ENCODE measurements around the gene TNFAIP8.

The TNFAIP8 gene

DNA sequence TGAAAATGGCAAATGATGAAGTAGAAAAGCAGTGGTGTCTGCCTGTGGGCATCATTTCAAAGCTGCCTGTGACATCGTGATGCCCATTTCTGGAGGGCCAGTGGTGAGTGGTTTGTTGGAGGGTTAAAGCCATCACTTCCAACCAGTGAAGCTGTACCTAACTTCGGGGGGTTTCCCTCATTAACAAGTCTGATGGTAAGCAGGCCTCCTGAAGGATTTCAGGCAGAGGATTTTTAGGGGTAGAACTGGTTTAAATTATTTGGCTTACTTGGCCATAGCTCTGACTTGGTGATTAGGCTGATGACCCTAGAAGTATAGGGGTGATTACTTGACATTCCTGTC, 10.7 kb downstream of the TNFAIP8 start:
- H4K20me1 ChIP-seq, result peaks cover 0 to 100% (median 9%) of the 10 kb centered on the region in 11 experiments; a peak in 11 of 22 replicates
- peak overlapping the region in 9 of 11 experiments; percentile 13 to 66 (median 33); a peak in 14 of 22 replicates for H3K27ac ChIP-seq
- H3K4me3 ChIP-seq, result no peak overlapping the region
- peaks cover 26 to 100% (median 34%) of the 10 kb centered on the region in 10 experiments for H3K4me1 ChIP-seq
- peak overlapping the region; percentile 45 to 91 (median 59); a peak in 21 of 22 replicates for H3K4me2 ChIP-seq
- H3K27me3 ChIP-seq, result no peaks in the 10 kb centered on the region
- H3K36me3 ChIP-seq, result peaks cover 22 to 72% (median 45%) of the 10 kb centered on the region in 11 experiments; a peak in 21 of 22 replicates
- peak overlapping the region in 1 of 11 experiments; percentile 5; a peak in 2 of 22 replicates for H3K9ac ChIP-seq
- peaks cover 0 to 40% (median 22%) of the 10 kb centered on the region in 11 experiments; a peak in 14 of 22 replicates for H3K9me3 ChIP-seq (replicated peaks in 1 of 11)
- TF ChIP-seq Cebpa-rat (IDR thresholded peaks at IDR 0.05), result no peak

- Histone ChIP-seq H3K4me3 (no peak overlapping the region), H3K9me3 (replicated peaks in 1 of 11) (peaks cover 0 to 46% (median 28%) of the 10 kb centered on the region in 11 experiments; a peak in 14 of 22 replicates), H3K4me2 (peak overlapping the region; percentile 45 to 91 (median 59)), H3K4me1 (peaks cover 26 to 92% (median 34%) of the 10 kb centered on the region in 10 experiments), H3K27me3 (no peaks in the 10 kb centered on the region), H3K36me3 (peaks cover 25 to 72% (median 46%) of the 10 kb centered on the region in 11 experiments; a peak in 21 of 22 replicates), H3K27ac (peak overlapping the region in 8 of 11 experiments; percentile 3 to 66 (median 36); a peak in 12 of 22 replicates), H4K20me1 (peaks cover 0 to 100% (median 8%) of the 10 kb centered on the region in 11 experiments; a peak in 10 of 22 replicates), H3K9ac (peak overlapping the region in 3 of 11 experiments; percentile 13 to 45 (median 15); a peak in 4 of 22 replicates)
- TF ChIP-seq Cebpa-rat (IDR thresholded peaks at IDR 0.05), result no peak
Observed at GRCh38 chr5:119367502-119368237, 11.9 kb downstream of the TNFAIP8 start.

- Histone ChIP-seq H3K27ac (peak overlapping the region in 8 of 11 experiments; percentile 3 to 66 (median 33); a peak in 13 of 22 replicates), H3K9me3 (replicated peaks in 1 of 11) (peaks cover 0 to 40% (median 23%) of the 10 kb centered on the region in 11 experiments; a peak in 14 of 22 replicates), H3K9ac (peak overlapping the region in 3 of 11 experiments; percentile 13 to 45 (median 15); a peak in 4 of 22 replicates), H3K27me3 (no peaks in the 10 kb centered on the region), H3K4me2 (peak overlapping the region; percentile 45 to 91 (median 59)), H3K36me3 (peaks cover 25 to 72% (median 40%) of the 10 kb centered on the region in 11 experiments; a peak in 21 of 22 replicates), H3K4me1 (peaks cover 26 to 86% (median 34%) of the 10 kb centered on the region in 10 experiments), H3K4me3 (no peak overlapping the region), H4K20me1 (peaks cover 0 to 100% (median 9%) of the 10 kb centered on the region in 11 experiments; a peak in 10 of 22 replicates)
- TF ChIP-seq Cebpa-rat (IDR thresholded peaks at IDR 0.05), result no peak
Observed at GRCh38 chr5:119368238-119368630, 12.4 kb downstream of the TNFAIP8 start.

DNA sequence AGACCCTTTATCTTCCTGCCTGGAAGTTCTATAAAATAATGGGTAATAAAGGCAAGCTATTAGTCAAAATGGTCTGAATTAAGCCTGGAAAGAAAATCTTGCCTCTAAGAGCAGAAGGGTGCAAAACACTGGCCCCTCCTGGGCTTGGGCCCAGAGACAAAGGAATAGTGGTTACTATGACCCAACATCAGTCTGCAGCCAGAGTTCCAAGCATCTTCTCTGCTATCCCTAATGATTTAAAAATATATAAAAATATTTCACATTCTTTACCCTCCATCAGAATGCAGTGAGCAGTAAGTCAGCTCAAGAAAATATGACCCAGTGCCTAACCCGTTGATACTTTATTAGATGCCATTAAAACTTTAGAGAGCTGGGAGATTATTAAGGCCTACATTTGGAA, 14.7 kb downstream of the TNFAIP8 start:
- peaks cover 26 to 69% (median 31%) of the 10 kb centered on the region in 10 experiments for H3K4me1 ChIP-seq
- no peak for TF ChIP-seq Cebpa-rat (IDR thresholded peaks at IDR 0.05)
- H3K27me3 ChIP-seq, result no peaks in the 10 kb centered on the region
- no peak overlapping the region for H3K9ac ChIP-seq
- peaks cover 0 to 100% (median 9%) of the 10 kb centered on the region in 11 experiments; a peak in 9 of 22 replicates for H4K20me1 ChIP-seq
- peaks cover 12 to 73% (median 40%) of the 10 kb centered on the region in 11 experiments; a peak in 20 of 22 replicates for H3K36me3 ChIP-seq
- peaks cover 0 to 23% (median 12%) of the 10 kb centered on the region in 11 experiments; a peak in 11 of 22 replicates for H3K9me3 ChIP-seq (replicated peaks in 1 of 11)
- H3K4me2 ChIP-seq, result peak overlapping the region in 2 of 11 experiments; percentile 82 to 91; a peak in 2 of 22 replicates
- H3K27ac ChIP-seq, result no peak overlapping the region
- no peak overlapping the region for H3K4me3 ChIP-seq

GRCh38 chr5:119371146-119371545, 15.3 kb downstream of the TNFAIP8 start:
- no peak overlapping the region for H3K4me3 ChIP-seq
- peaks cover 0 to 23% (median 12%) of the 10 kb centered on the region in 11 experiments; a peak in 11 of 22 replicates for H3K9me3 ChIP-seq (replicated peaks in 1 of 11)
- H3K27ac ChIP-seq, result 0 out of 22 replicates have a peak overlapping the region, but pooled peaks of 1 of the 11 experiments have one; percentile 13
- peaks cover 26 to 62% (median 28%) of the 10 kb centered on the region in 10 experiments for H3K4me1 ChIP-seq
- no peak overlapping the region for H3K9ac ChIP-seq
- no peaks in the 10 kb centered on the region for H3K27me3 ChIP-seq
- no peak for TF ChIP-seq Cebpa-rat (IDR thresholded peaks at IDR 0.05)
- peak overlapping the region in 2 of 11 experiments; percentile 3 to 91; a peak in 1 of 22 replicates for H3K4me2 ChIP-seq
- peaks cover 0 to 100% (median 7%) of the 10 kb centered on the region in 11 experiments; a peak in 9 of 22 replicates for H4K20me1 ChIP-seq
- H3K36me3 ChIP-seq, result peaks cover 12 to 74% (median 39%) of the 10 kb centered on the region in 11 experiments; a peak in 20 of 22 replicates

- H3K4me2 ChIP-seq, result no peak overlapping the region
Observed at GRCh38 chr5:119373449-119373858, 17.6 kb downstream of the TNFAIP8 start.

DNA sequence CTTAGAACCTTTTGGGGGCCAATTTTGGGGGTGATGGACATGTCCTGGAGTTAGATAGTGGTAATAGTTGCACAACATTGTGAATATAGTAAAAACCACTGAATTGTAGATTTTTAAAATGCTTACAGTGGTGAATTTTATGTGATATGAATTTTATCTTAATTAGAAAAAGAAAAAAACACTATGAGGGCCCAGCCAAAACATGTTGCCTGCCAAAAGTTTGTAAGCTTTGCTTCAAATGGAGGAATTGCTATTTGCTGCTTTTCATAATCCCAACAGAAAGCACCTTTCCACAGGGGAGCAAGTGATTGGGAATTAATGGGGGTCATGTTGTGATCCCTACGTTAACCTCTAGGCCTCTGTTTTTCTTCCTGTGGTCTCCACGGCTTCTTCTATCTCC, 19.1 kb downstream of the TNFAIP8 start:
- no peak overlapping the region for H3K4me2 ChIP-seq
- H3K36me3 ChIP-seq, result peaks cover 12 to 93% (median 32%) of the 10 kb centered on the region in 11 experiments; a peak in 21 of 22 replicates
- no peak overlapping the region for H3K4me3 ChIP-seq
- H3K9ac ChIP-seq, result no peak overlapping the region
- H3K9me3 ChIP-seq (replicated peaks in 1 of 11), result peaks cover 0 to 19% (median 7%) of the 10 kb centered on the region in 11 experiments; a peak in 10 of 22 replicates
- no peaks in the 10 kb centered on the region for H3K27me3 ChIP-seq
- H4K20me1 ChIP-seq, result peaks cover 0 to 100% (median 4%) of the 10 kb centered on the region in 11 experiments; a peak in 8 of 22 replicates
- H3K4me1 ChIP-seq, result peaks cover 0 to 44% (median 0%) of the 10 kb centered on the region in 10 experiments; a peak in 5 of 20 replicates
- no peak overlapping the region for H3K27ac ChIP-seq
- TF ChIP-seq Cebpa-rat (IDR thresholded peaks at IDR 0.05), result no peak

More at GRCh38 chr5:119373449-119373858, 17.6 kb downstream of the TNFAIP8 start:
- peaks cover 16 to 90% (median 37%) of the 10 kb centered on the region in 11 experiments; a peak in 20 of 22 replicates for H3K36me3 ChIP-seq
- H3K27ac ChIP-seq, result no peak overlapping the region
- H3K9me3 ChIP-seq (replicated peaks in 1 of 11), result peaks cover 0 to 23% (median 12%) of the 10 kb centered on the region in 11 experiments; a peak in 11 of 22 replicates
- H4K20me1 ChIP-seq, result peaks cover 0 to 100% (median 0%) of the 10 kb centered on the region in 11 experiments; a peak in 7 of 22 replicates
- no peak overlapping the region for H3K4me3 ChIP-seq
- H3K27me3 ChIP-seq, result no peaks in the 10 kb centered on the region
- no peak overlapping the region for H3K9ac ChIP-seq
- TF ChIP-seq Cebpa-rat (IDR thresholded peaks at IDR 0.05), result no peak
- peaks cover 3 to 44% (median 6%) of the 10 kb centered on the region in 10 experiments for H3K4me1 ChIP-seq

GRCh38 chr5:119377066-119377465, 21.2 kb downstream of the TNFAIP8 start:
- peaks cover 0 to 100% (median 4%) of the 10 kb centered on the region in 11 experiments; a peak in 8 of 22 replicates for H4K20me1 ChIP-seq
- H3K9ac ChIP-seq, result no peak overlapping the region
- H3K36me3 ChIP-seq, result peaks cover under 1 to 85% (median 35%) of the 10 kb centered on the region in 11 experiments; a peak in 20 of 22 replicates
- H3K4me1 ChIP-seq, result peaks cover 0 to 42% (median 0%) of the 10 kb centered on the region in 10 experiments; a peak in 4 of 20 replicates
- peaks cover 0 to 6% (median under 1%) of the 10 kb centered on the region in 11 experiments; a peak in 5 of 22 replicates for H3K9me3 ChIP-seq (replicated peaks in 1 of 11)
- no peaks in the 10 kb centered on the region for H3K27me3 ChIP-seq
- H3K27ac ChIP-seq, result no peak overlapping the region
- no peak overlapping the region for H3K4me2 ChIP-seq
- H3K4me3 ChIP-seq, result no peak overlapping the region
- no peak for TF ChIP-seq Cebpa-rat (IDR thresholded peaks at IDR 0.05)
